NCI-H187 (cell line): ENCODE measurements around the gene ZNF473.

Source experiments
- DNase-seq, 2 experiments: peaks; one replicate each; lab custom pipeline; 2025; lab: John Stamatoyannopoulos, UW

Gene ZNF473

GRCh38 chr19:50003810-50004419 lies 21.9 kb upstream of the ZNF473 start:
- DNase-seq: no peak

DNA sequence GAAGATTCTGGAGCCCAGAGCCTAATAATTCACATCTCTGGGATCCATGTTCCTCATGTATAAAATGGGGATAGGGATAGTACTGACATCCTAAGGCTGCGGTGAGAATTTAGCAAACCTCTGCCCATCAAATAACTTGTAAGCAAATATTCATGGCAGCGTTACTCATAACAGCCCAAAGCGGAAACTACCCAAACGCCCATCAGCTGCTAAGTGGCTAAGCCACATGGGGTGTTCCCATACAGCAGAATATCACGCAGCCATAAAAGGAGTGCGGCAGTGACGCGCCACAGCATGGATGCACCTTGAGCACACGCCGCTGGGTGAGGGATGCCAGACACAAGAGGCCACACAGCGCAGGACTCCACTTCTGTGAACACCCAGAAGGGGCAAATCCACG lies 20.4 kb upstream of the ZNF473 start:
- no peak for DNase-seq

DNA sequence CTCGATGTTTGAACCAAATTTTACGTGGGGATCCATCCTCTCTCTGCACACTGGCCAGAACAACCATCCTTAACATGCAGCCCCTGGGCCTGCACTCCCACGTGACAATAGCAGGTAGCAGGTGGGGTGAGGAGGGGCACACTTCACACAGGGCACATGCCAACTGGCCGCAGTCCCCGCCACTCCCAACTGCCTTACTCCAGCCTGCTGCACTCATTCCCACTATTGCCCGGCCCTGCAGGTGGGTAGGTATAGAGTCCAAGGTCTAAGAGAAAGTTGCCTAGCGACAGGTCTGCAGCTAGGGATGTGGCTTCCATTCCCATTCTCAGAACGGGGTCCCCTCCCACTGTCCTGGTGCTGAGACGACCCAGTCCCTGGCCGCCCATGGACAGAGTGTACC lies 18.6 kb upstream of the ZNF473 start:
- DNase-seq: no peak

- DNase-seq: no peak
Observed at GRCh38 chr19:50007947-50008346, 17.9 kb upstream of the ZNF473 start.

DNA sequence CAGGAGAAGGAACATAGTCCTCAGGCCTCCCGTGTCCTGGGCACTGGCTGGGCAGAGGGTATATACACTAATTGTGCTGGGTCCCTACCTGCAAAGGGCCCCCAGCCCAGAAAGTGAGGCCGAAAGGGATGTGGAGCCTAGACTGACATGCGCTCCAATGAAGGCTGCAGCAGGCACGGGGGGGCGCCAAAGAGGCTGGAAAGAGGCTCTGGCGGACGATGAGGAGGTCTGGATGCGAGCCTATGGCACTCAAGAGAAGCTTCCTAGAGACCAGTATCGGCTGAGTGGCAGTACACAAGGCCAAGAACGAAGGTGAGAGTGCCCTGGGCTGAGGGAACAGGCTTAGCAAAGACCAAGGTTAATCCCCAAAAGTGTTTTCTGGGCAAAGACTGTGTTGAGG lies 17.3 kb upstream of the ZNF473 start:
- DNase-seq: no peak

DNA sequence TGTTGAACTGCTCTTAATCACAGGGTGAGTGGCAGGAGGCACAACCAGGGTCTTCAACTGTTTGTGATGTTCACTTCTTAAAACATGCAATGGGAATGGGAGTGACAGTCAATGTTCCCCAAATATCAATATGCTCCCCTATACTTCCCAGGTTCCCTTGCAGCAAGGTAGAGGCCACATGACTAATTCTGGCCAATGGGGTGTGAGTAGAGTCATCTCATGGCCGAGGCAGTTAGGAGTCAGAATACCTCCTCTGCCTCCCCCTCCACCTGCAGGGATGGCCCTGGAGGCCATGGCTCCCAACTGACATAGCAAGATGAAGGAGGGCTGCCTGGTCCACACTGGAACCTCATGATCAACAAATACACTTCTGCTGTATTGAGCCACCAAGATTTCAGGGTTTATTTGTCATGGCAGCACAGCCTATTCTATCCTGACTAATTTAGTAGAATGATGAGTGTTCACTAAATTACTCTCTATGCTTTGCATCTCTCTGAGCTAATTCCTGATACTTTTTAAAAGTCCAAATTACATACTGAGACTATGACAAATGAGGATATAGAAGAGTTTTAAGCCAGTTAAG lies 9.5 kb upstream of the ZNF473 start:
- DNase-seq: no peak

DNA sequence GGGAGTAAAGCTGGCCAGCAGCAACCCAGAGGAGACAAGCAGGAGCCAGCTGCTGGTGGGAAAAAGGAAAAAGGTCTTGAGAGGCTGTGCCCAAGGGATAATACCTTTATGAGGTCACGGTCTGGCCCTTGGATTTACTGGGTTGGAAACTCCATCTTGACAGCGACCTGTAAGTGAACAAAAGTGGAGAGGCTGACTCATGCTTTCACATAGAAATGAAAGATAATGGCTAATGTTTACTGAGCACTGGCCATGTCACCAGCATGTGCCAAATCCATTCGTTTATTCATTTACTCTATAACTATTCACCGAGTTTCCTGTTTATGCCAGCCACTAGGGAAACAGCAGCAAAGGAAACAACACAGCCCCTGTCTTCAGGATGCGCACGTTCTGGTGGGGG lies 5.3 kb upstream of the ZNF473 start:
- DNase-seq: no peak

- DNase-seq: no peak
Observed at GRCh38 chr19:50022823-50023222, 3.0 kb upstream of the ZNF473 start.

- DNase-seq: no peak
Observed at GRCh38 chr19:50024719-50025021, 1.1 kb upstream of the ZNF473 start.

- DNase-seq: peak; percentile 99 to 100
Observed at GRCh38 chr19:50025022-50025793, 597 bp upstream of the ZNF473 start, which contains the start of gene VRK3. Gene VRK3 (minus strand): TSS chr19:50025372. CDS start chr19:50016162, 9,210 bp downstream.

DNA sequence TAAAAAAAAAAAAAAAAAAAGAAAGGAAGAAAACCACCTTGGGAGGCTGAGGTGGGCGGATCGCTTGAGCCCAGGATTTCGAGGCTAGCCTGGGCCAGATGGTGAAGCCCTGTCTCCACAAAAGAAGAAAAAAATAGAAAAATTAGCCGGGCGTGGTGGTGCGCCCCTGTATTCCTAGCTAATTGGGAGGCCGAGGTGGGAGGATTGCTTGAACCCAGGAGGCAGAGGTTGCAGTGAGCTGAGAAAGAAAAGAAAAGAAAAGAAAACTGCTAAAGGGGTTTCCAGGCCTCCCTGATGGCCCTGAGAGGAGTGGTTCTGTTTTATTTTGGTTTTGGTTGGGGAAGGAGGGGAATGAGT lies 723 bp downstream of the ZNF473 start:
- no peak for DNase-seq

- DNase-seq: no peak
Observed at GRCh38 chr19:50030225-50030624, 4.4 kb downstream of the ZNF473 start.

DNA sequence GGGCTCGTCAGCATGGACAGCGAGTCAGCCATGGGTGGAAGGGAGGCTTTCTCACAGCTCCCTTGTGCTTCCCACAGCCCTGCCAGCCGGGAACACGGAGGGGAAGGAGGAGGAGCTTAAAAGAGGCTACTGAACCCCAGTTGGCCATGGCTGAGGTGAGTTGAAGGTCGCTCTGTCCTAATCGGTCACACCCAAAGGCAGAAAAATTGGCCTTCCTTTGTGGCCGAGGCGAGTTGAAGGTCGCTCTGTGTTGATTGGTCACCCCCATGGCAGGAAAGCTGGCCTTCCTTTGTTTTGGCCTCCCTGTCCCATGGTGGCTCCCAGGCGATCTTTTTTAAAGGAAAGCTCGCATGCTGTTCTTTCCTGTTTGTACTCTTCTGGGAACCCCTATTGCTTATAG lies 5.1 kb downstream of the ZNF473 start:
- no peak for DNase-seq

GRCh38 chr19:50036908-50037307 lies 11.1 kb downstream of the ZNF473 start:
- no peak for DNase-seq

GRCh38 chr19:50039968-50040367 lies 14.2 kb downstream of the ZNF473 start:
- no peak for DNase-seq

DNA sequence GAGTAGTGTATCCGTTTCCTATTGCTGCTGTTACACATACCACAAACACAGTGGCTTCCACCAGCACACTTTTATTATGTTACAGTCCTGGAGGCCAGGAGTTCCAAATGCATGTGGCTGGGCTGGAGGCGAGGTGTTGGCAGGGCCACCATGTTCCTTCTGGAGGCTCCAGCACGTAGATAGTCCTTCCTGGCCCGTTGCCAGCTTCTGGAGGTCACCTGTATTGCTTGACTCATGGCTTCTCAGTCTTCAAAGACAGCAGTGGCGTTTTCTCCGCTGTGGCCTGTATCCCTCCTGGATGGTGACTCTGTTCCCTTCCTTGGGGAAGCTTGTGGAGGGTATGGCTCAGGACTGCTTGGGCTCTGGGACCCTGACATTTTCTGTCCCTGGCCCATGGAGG lies 15.2 kb downstream of the ZNF473 start:
- DNase-seq: no peak

DNA sequence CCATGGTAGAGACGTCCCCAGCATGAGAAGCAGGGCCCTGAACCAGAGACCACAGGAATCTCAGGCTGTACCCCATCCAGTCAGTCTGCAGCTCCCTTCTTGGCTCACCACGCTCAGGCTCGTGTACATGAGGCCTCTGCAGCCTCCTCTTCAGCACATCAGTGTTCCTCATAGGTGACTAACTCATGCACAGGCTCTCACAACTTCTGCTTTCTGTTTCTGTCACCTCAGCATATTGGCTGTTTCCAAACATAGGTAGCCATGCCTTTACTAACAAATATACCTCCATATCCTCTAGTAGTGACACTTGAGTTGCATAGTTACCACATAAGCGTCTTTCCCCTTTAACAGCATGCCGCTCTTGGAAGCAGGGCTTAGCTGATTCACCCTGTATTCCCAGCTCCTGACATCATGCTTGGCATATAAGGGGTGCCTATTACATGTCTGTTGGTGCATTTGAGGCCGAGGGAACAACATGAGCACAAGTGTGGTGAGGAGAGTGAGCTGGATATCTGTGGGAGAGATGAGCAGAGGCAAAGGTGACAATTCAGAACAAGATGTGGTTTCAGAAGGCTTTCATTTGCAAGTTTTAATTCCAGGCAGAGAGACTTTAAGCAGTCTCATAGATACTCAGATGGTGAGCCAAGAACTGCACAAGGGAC lies 16.7 kb downstream of the ZNF473 start:
- DNase-seq: no peak

DNA sequence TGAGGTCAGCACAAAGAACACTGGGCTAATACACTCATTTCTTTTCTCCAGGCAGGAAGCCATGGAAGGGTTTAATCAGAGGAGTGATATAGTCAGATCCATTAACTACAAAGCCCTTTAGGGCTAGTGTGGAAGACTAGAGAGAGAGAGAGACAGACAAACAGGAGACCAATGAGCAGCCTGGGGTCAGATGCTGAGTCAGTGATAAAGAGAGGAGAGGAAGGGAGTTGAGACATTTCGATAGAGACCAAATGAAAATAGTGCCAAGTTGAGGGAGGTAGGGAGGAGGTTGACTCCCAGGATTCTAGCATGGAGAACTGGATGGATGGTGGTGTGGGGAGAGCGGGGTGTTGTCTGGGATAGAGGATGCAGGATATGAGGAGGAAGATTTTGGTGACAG lies 18.2 kb downstream of the ZNF473 start:
- no peak for DNase-seq

- no peak for DNase-seq
Observed at GRCh38 chr19:50044922-50045321, 19.1 kb downstream of the ZNF473 start.

GRCh38 chr19:50046649-50047503 lies 21.1 kb downstream of the ZNF473 start:
- peak; percentile 19 to 29 for DNase-seq

DNA sequence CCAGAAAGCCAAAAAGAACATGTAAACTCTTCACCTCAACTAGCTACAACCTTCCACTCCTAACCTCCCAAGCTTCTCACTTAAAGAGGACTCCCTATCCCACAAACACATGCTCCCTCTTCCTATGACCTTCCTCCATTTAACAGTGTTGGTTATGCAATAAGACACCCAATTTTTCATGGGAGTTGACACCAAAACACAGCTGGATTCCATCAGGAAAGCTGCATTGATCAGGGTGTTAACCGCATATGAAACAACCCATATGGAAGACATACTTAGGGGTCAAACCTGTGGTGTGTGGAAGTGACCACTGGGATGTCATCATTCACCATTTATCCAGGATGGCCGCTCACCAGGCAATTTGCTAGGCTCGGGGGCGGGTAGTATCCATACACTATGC lies 21.9 kb downstream of the ZNF473 start:
- no peak for DNase-seq
